Hepatocyte (in vitro differentiated cells): ENCODE data around the gene NFKB1. TPM values are rescaled to one million over a fixed set of nuclear protein-coding genes. Genes with fewer than 3 reads are reported as not detected.

Experiments
- DNase-seq: peaks from one replicate; pipeline ENCODE4 v3.0.0-alpha.2; 2016; ENCODE audit warnings: low spot score
- H2AFZ ChIP-seq: fragments of 200-600 bp; sonication (generic); 2 replicates; pipeline ENCODE4 v1.6.0; 2016; ENCODE audit warnings: antibody characterized with exemption, mild to moderate bottlenecking
- H3K27ac ChIP-seq: fragments of 200-600 bp; sonication (generic); 2 replicates; pipeline ENCODE4 v1.5.1; 2016; ENCODE audit warnings: mild to moderate bottlenecking
- H3K27me3 ChIP-seq: fragments of 200-600 bp; sonication (generic); 2 replicates; pipeline ENCODE4 v1.6.1; 2016
- H3K36me3 ChIP-seq: fragments of 200-600 bp; sonication (generic); replicated peaks from 2 replicates; pipeline ENCODE4 v1.5.1; 2016; ENCODE audit warnings: low read depth; ENCODE audit not compliant: insufficient read depth
- H3K4me1 ChIP-seq: fragments of 200-600 bp; sonication (generic); 2 replicates; pipeline ENCODE4 v1.5.1; 2016; ENCODE audit warnings: mild to moderate bottlenecking, moderate library complexity; ENCODE audit not compliant: insufficient read depth
- H3K4me2 ChIP-seq: fragments of 200-600 bp; sonication (generic); 2 replicates; pipeline ENCODE4 v1.6.0; 2016
- H3K4me3 ChIP-seq: fragments of 200-600 bp; sonication (generic); 2 replicates; pipeline ENCODE4 v1.5.1; 2016; ENCODE audit warnings: mild to moderate bottlenecking
- H3K79me2 ChIP-seq: fragments of 200-600 bp; sonication (generic); 2 replicates; pipeline ENCODE4 v1.6.0; 2017; ENCODE audit warnings: mild to moderate bottlenecking
- H3K9me2 ChIP-seq: fragments of 200-600 bp; sonication (generic); replicated peaks from 2 replicates; pipeline ENCODE4 v1.6.0; 2017; ENCODE audit warnings: mild to moderate bottlenecking; ENCODE audit not compliant: insufficient read depth
- H3K9me3 ChIP-seq: fragments of 200-600 bp; sonication (generic); 2 replicates; pipeline ENCODE4 v1.5.1; 2016; ENCODE audit warnings: low read depth, mild to moderate bottlenecking
- H4K20me1 ChIP-seq: fragments of 200-600 bp; sonication (generic); 2 replicates; pipeline ENCODE4 v1.6.0; 2016; ENCODE audit warnings: mild to moderate bottlenecking; ENCODE audit not compliant: insufficient read depth, poor library complexity, severe bottlenecking
- CTCF ChIP-seq: fragments of 200-600 bp; sonication (generic); IDR thresholded peaks from 2 replicates; pipeline ENCODE4 v1.5.1; 2016; ENCODE audit warnings: antibody characterized with exemption, mild to moderate bottlenecking; ENCODE audit not compliant: poor library complexity
- EZH2 ChIP-seq: fragments of 200-600 bp; sonication (generic); IDR thresholded peaks from 2 replicates; pipeline ENCODE4 v1.6.1; 2016; ENCODE audit warnings: antibody characterized with exemption, mild to moderate bottlenecking, borderline replicate concordance
- EZH2phosphoT487 ChIP-seq: fragments of 200-600 bp; sonication (generic); IDR thresholded peaks from one replicate; pipeline ENCODE4 v1.6.1; 2018; ENCODE audit warnings: antibody characterized with exemption, mild to moderate bottlenecking, low read depth, moderate library complexity; ENCODE audit not compliant: unreplicated experiment, severe bottlenecking
- WGBS: methylation state at CpG from one replicate; pipeline ENCODE4 v1.1.6; 2016; ENCODE audit warnings: low lambda C conversion rate; ENCODE audit errors: missing lambda C conversion rate; 5-methylcytosine and 5-hydroxymethylcytosine counted together
- polyA plus RNA-seq: library from polyadenylated mRNA; unstranded; fragments of >200 nt; fragmentation: Nextera tagmentation; extraction: Ambion mirVana; gene quantifications from 2 replicates; pipeline ENCODE4 v1.2.1, GENCODE V29; 2016
- total RNA-seq: library from RNA; depleted of rRNA; stranded (reverse); fragments of >200 nt; gene quantifications from 2 replicates; pipeline ENCODE4 v1.2.3, GENCODE V29; 2014

Gene NFKB1
- total and polyA plus RNA-seq, 2 experiments from 2014 or later = 21.1 to 22.8 TPM

- WGBS = 73% methylated on average over 3 of the region's 3 CpGs
- no peaks in the 10 kb centered on the region for H3K9me3 ChIP-seq
- peaks cover 7% of the 10 kb centered on the region for H4K20me1 ChIP-seq
- no peak for TF ChIP-seq EZH2phosphoT487
- no peak for TF ChIP-seq EZH2
- TF ChIP-seq CTCF = no peak
- no peaks in the 10 kb centered on the region for H3K27me3 ChIP-seq
- no peak overlapping the region for H3K4me2 ChIP-seq
- no peaks in the 10 kb centered on the region for H3K36me3 ChIP-seq
- no peak overlapping the region for H3K4me3 ChIP-seq
- no peak overlapping the region for H2AFZ ChIP-seq
- DNase-seq = no peak
- no peaks in the 10 kb centered on the region for H3K4me1 ChIP-seq
- H3K27ac ChIP-seq = no peak overlapping the region
- peaks cover 85% of the 10 kb centered on the region for H3K79me2 ChIP-seq
- no peaks in the 10 kb centered on the region for H3K9me2 ChIP-seq
These were observed 20.9 kb downstream of the NFKB1 start for GRCh38 chr4:102522031-102522440.

- Histone ChIP-seq H3K9me2 (no peaks in the 10 kb centered on the region), H4K20me1 (peaks cover 2% of the 10 kb centered on the region), H3K4me1 (peaks cover 20% of the 10 kb centered on the region), H3K36me3 (no peaks in the 10 kb centered on the region), H3K27me3 (no peaks in the 10 kb centered on the region), H3K27ac (no peak overlapping the region), H3K4me3 (no peak overlapping the region), H2AFZ (no peak overlapping the region), H3K79me2 (peaks cover 61% of the 10 kb centered on the region), H3K9me3 (no peaks in the 10 kb centered on the region), H3K4me2 (no peak overlapping the region)
- no peak for DNase-seq
- 95% methylated on average over 7 of the region's 7 CpGs for WGBS
- no peak for TF ChIP-seq EZH2phosphoT487
- no peak for TF ChIP-seq CTCF
- no peak for TF ChIP-seq EZH2
These were observed 23.5 kb downstream of the NFKB1 start for GRCh38 chr4:102524691-102525090.

- H3K4me3 ChIP-seq = no peak overlapping the region
- no peaks in the 10 kb centered on the region for H3K9me2 ChIP-seq
- peaks cover 24% of the 10 kb centered on the region for H3K4me1 ChIP-seq
- DNase-seq = no peak
- H3K36me3 ChIP-seq = no peaks in the 10 kb centered on the region
- no peak overlapping the region for H2AFZ ChIP-seq
- 91% methylated on average over 5 of the region's 5 CpGs for WGBS
- no peaks in the 10 kb centered on the region for H4K20me1 ChIP-seq
- no peak overlapping the region for H3K4me2 ChIP-seq
- no peak overlapping the region for H3K27ac ChIP-seq
- TF ChIP-seq CTCF = no peak
- no peak for TF ChIP-seq EZH2
- no peak for TF ChIP-seq EZH2phosphoT487
- peaks cover 57% of the 10 kb centered on the region for H3K79me2 ChIP-seq
- H3K27me3 ChIP-seq = no peaks in the 10 kb centered on the region
- no peaks in the 10 kb centered on the region for H3K9me3 ChIP-seq
These were observed 23.9 kb downstream of the NFKB1 start for GRCh38 chr4:102525097-102525496.

- peaks cover 27% of the 10 kb centered on the region for H3K4me1 ChIP-seq
- no peaks in the 10 kb centered on the region for H4K20me1 ChIP-seq
- H3K9me2 ChIP-seq = no peaks in the 10 kb centered on the region
- no peak overlapping the region for H3K4me3 ChIP-seq
- peaks cover 53% of the 10 kb centered on the region for H3K79me2 ChIP-seq
- no peak for DNase-seq
- TF ChIP-seq EZH2 = no peak
- TF ChIP-seq CTCF = no peak
- no peak for TF ChIP-seq EZH2phosphoT487
- no peaks in the 10 kb centered on the region for H3K27me3 ChIP-seq
- no peaks in the 10 kb centered on the region for H3K36me3 ChIP-seq
- H3K4me2 ChIP-seq = no peak overlapping the region
- no peaks in the 10 kb centered on the region for H3K9me3 ChIP-seq
- 100% methylated on average over 1 of the region's 1 CpG for WGBS
- no peak overlapping the region for H2AFZ ChIP-seq
- no peak overlapping the region for H3K27ac ChIP-seq
These were observed 24.3 kb downstream of the NFKB1 start for GRCh38 chr4:102525504-102525903.
